ENCODE results near the gene ARNT2. TPM values are rescaled to one million over a fixed set of nuclear protein-coding genes. Genes with fewer than 3 reads are reported as not detected.

The ARNT2 gene
- total RNA-seq, 1 donor from 2014 or later = 35.7 TPM

GRCh38 chr15:80501476-80501875, 97.3 kb downstream of the ARNT2 start:
- H3K9me3 Mint-ChIP-seq (ENCODE audit: unreplicated experiment) = peaks cover 11% of the 10 kb centered on the region
- H3K27me3 Mint-ChIP-seq (ENCODE audit: unreplicated experiment) = peaks cover 8% of the 10 kb centered on the region
- peak; percentile 77 for DNase-seq
- TF ChIP-seq CTCF (IDR thresholded peaks at IDR 0.05; ENCODE audit: partially characterized antibody, unreplicated experiment) = no peak
- H3K4me1 Mint-ChIP-seq (ENCODE audit: low read depth, unreplicated experiment) = peaks cover 55% of the 10 kb centered on the region
- peaks cover 4% of the 10 kb centered on the region for H3K36me3 Mint-ChIP-seq (ENCODE audit: unreplicated experiment)
- peak overlapping the region; percentile 38 for H3K4me3 Mint-ChIP-seq (ENCODE audit: unreplicated experiment)
- H3K27ac Mint-ChIP-seq (ENCODE audit: unreplicated experiment) = no peak overlapping the region

DNA sequence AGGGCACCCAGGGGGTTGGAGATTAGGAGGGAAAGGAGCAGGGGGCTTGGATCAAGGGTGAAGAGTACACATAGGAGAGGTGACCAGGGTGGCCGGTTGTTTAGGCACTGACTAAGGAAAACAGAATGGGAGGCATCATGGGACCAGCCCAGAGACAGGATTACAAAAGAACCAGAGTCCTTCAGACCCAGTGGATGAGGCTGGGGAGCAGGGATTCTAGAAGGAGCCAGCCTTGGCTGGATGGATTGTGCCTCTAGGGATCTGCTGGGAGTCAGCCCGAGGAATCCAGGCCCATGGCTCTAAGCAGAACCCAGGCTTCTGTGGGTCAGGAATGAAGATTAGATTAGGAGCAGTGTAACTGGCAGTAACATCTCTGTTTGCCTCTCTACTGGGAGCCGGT, 98.6 kb downstream of the ARNT2 start:
- no peak for TF ChIP-seq CTCF (IDR thresholded peaks at IDR 0.05; ENCODE audit: partially characterized antibody, unreplicated experiment)
- DNase-seq = no peak
- peaks cover 48% of the 10 kb centered on the region for H3K4me1 Mint-ChIP-seq (ENCODE audit: low read depth, unreplicated experiment)

DNA sequence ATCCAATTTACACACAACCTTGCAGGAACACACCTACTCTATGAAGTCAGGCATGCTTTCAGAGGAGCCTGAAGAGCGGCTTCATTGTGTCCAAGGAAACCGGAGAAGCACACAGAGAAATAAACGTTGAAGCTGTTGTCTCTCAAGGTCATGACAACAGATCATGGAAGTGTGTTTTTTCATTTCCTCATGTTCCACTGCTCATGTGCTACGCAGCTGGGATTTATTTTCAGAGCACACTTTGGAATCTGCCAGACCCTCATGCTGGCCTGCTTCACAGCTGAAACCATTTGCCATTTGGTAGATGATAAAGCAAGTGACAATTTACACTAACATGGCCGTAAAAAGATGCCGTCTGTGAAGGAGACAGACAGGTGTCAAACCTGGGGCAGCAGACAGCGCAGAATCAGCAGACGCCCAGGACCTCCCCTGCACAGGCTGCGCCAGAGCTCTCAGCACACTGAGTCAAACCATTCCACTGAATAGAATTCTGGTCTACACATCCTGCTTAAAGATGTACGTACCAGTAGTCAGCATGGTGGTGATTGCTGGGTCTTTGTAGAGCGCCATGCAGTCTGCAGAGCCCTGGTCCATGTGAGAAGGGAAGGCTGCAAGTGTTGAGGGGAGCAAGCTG, 99.3 kb downstream of the ARNT2 start:
- Mint-ChIP-seq H3K36me3 (ENCODE audit: unreplicated experiment) (peaks cover 4% of the 10 kb centered on the region), H3K4me3 (ENCODE audit: unreplicated experiment) (no peak overlapping the region), H3K4me1 (ENCODE audit: low read depth, unreplicated experiment) (peaks cover 43% of the 10 kb centered on the region), H3K27me3 (ENCODE audit: unreplicated experiment) (peaks cover 6% of the 10 kb centered on the region), H3K27ac (ENCODE audit: unreplicated experiment) (no peak overlapping the region), H3K9me3 (ENCODE audit: unreplicated experiment) (peaks cover 10% of the 10 kb centered on the region)
- DNase-seq = no peak
- TF ChIP-seq CTCF (IDR thresholded peaks at IDR 0.05; ENCODE audit: partially characterized antibody, unreplicated experiment) = no peak

More for the DNA sequence above, 98.6 kb downstream of the ARNT2 start:
- H3K27me3 Mint-ChIP-seq (ENCODE audit: unreplicated experiment) = peaks cover 8% of the 10 kb centered on the region
- no peak overlapping the region for H3K4me3 Mint-ChIP-seq (ENCODE audit: unreplicated experiment)
- H3K27ac Mint-ChIP-seq (ENCODE audit: unreplicated experiment) = no peak overlapping the region
- peaks cover 11% of the 10 kb centered on the region for H3K9me3 Mint-ChIP-seq (ENCODE audit: unreplicated experiment)
- H3K36me3 Mint-ChIP-seq (ENCODE audit: unreplicated experiment) = peaks cover 4% of the 10 kb centered on the region

- no peak for TF ChIP-seq CTCF (IDR thresholded peaks at IDR 0.05; ENCODE audit: partially characterized antibody, unreplicated experiment)
- no peak for DNase-seq
- peaks cover 4% of the 10 kb centered on the region for H3K36me3 Mint-ChIP-seq (ENCODE audit: unreplicated experiment)
- no peak overlapping the region for H3K4me3 Mint-ChIP-seq (ENCODE audit: unreplicated experiment)
- H3K27me3 Mint-ChIP-seq (ENCODE audit: unreplicated experiment) = peaks cover 3% of the 10 kb centered on the region
- peaks cover 3% of the 10 kb centered on the region for H3K9me3 Mint-ChIP-seq (ENCODE audit: unreplicated experiment)
- H3K4me1 Mint-ChIP-seq (ENCODE audit: low read depth, unreplicated experiment) = peaks cover 30% of the 10 kb centered on the region
- no peak overlapping the region for H3K27ac Mint-ChIP-seq (ENCODE audit: unreplicated experiment)
Measured at GRCh38 chr15:80504931-80505330, 100.7 kb downstream of the ARNT2 start.

- Mint-ChIP-seq H3K27me3 (ENCODE audit: unreplicated experiment) (peaks cover 3% of the 10 kb centered on the region), H3K9me3 (ENCODE audit: unreplicated experiment) (peaks cover 4% of the 10 kb centered on the region), H3K36me3 (ENCODE audit: unreplicated experiment) (peaks cover 9% of the 10 kb centered on the region), H3K4me1 (ENCODE audit: low read depth, unreplicated experiment) (peaks cover 17% of the 10 kb centered on the region), H3K4me3 (ENCODE audit: unreplicated experiment) (no peak overlapping the region), H3K27ac (ENCODE audit: unreplicated experiment) (no peak overlapping the region)
- TF ChIP-seq CTCF (IDR thresholded peaks at IDR 0.05; ENCODE audit: partially characterized antibody, unreplicated experiment) = no peak
- no peak for DNase-seq
Measured at GRCh38 chr15:80506286-80506893, 102.2 kb downstream of the ARNT2 start.
